ENCODE measurements around the gene FAM156A.
"Not testable (repeated sequence)": the region's sequence is repeated elsewhere in the genome, so short reads cannot be mapped to it uniquely, and the experiment has no call there.

- TF ChIP-seq POLR2AphosphoS5, EP300, POLR2A (IDR thresholded peaks at IDR 0.05): not testable (repeated sequence)
- TF ChIP-seq, protein P1, sequence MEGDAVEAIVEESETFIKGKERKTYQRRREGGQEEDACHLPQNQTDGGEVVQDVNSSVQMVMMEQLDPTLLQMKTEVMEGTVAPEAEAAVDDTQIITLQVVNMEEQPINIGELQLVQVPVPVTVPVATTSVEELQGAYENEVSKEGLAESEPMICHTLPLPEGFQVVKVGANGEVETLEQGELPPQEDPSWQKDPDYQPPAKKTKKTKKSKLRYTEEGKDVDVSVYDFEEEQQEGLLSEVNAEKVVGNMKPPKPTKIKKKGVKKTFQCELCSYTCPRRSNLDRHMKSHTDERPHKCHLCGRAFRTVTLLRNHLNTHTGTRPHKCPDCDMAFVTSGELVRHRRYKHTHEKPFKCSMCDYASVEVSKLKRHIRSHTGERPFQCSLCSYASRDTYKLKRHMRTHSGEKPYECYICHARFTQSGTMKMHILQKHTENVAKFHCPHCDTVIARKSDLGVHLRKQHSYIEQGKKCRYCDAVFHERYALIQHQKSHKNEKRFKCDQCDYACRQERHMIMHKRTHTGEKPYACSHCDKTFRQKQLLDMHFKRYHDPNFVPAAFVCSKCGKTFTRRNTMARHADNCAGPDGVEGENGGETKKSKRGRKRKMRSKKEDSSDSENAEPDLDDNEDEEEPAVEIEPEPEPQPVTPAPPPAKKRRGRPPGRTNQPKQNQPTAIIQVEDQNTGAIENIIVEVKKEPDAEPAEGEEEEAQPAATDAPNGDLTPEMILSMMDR (IDR thresholded peaks at IDR 0.05): peak in 2 of 4 experiments; percentile 40 to 43
Measured at GRCh38 chrX:52990011-52990631, 31.8 kb upstream of the FAM156A start.
